Activated effector memory CD4-positive, alpha-beta T cell treated with anti-CD3 and anti-CD28 coated beads, Interleukin-2, amount 50 U/mL, for 16 hours (primary cell): Measurements from ENCODE around the gene DAD1.
"Not testable (repeated sequence)": the region's sequence is repeated elsewhere in the genome, so short reads cannot be mapped to it uniquely, and the experiment has no call there.

Experiments used
- DNase-seq: peaks from one replicate; pipeline ENCODE4 v3.0.0-alpha.2; 2020

DAD1 gene

DNA sequence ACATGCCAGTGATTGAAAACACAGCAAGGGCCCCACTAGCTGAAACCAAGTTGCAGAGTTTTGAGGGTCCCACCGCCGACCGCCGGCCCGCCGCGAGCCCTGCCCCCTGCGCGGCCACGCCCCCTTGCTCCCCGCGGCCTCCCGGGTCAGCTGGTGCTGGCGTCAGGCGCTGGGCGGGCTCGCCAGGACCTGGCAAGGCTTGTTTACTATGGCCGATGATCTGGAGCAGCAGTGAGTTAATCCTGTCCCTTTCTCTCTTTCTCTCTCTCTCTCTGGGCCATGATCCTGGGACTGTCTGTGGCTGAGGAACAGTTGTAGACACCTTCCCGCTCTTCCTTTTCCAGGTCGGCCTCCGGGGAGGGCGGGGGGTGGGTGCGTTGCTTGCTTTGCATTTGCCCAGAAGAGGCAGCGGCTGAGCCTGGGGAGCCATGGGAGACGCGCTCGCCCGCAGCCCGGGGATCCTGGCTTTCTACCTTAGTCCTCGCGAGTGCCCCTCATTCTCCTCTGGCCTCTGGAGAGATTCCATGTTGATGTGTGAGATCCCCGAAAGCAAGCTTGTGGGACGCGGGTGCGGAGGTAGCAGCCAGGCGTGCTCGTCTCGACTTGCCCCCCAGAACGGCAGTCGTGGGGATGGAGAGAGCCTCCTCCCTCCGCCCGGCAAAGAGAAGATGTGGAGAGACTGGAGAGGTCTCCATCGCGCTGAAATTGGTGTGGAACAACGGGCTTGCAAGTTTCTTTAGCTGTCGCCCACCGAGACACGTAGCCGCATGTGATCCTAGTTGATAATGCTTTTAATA lies 9.3 kb upstream of the DAD1 start, which contains the start of gene ABHD4:
Gene ABHD4, plus strand, starts transcription at position 202 of the 797 bp plus-strand sequence. Its CDS starts 7 bp downstream, at position 209.
- peak; percentile 86 for DNase-seq

DNA sequence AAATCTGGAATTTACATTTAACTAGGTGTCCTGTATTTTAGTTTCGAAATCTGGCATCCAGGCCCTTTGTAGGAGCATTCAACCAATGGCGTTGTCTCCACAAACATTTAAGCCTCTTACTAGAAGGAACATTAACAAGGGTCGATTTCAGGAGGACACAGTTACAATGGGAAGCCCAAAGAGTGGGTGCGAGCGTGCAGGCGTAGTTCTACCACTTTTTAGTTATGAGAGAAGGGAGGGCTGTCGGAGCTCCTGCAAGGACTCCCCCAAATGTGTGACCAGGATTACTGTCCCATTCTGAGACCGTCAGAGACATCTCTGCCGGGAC lies 8.7 kb upstream of the DAD1 start:
- no peak for DNase-seq

DNA sequence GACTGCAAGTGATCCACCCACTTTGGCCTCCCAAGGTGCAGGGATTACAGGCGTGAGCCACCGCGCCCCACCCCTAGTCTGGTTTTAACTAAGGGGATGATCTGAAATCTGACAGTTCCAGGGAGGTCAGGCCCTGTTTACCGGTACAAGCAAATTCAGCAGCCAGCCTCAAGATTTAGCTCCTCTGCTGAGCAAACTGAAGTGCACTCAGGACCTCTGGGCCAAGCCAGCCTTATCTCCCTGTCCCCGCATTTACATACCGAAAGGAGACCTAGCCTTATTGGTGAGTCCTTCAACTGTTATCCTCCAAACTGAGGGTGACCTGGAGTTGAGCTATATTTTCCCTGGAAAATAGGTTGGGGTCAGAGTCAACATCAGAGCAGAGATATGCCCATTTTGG lies 8.2 kb upstream of the DAD1 start:
- no peak for DNase-seq

DNA sequence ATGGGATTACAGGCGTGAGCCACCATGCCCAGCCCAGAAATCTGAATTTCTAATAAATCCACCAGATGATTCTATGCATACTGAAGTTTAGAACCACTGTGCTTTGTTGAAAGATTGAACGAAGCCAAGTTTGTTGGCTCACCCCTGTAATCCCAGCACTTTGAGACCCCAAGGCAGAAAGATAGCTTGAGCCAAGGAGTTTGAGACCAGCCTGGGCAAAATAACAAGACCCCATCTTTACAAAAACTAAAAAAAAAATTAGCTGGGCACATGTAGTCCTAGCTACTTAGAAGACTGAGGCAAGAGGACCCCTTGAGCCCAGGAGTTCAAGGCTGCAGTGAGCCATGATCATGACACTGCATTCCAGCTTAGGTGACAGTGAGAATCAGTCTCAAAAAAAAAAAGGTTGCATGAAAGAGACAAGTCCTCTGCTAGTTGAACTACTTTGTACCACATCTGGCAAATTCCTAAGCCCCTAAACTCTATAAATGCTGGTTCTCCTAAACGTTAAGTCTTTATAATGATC lies 7.4 kb upstream of the DAD1 start:
- no peak for DNase-seq

DNA sequence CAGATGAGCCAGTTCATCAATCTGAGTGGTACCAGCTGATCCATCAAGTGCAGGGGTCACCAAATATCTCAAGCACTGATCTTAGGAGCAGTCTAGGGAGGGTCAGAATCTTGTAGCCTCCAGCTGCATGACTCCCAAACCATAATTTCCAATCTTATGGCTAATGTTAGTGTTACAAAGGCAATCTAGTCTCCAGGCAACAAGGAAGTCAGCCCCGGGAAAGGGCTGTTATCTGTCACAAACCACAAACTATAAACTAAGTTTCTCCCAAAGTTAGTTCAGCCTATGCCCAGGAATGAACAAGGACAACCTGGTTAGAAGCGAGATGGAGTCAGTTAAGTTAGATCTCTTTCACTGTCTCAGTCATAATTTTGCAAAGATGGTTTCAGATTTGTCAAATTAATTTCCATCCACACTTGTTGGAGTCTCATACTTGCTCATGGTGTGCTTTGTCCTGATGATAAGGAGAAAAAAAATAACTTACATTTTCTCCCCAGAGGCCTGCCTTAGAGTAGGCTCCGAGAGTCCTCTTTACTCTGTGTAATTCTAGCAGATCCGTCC lies 5.2 kb upstream of the DAD1 start:
- DNase-seq, result no peak

DNA sequence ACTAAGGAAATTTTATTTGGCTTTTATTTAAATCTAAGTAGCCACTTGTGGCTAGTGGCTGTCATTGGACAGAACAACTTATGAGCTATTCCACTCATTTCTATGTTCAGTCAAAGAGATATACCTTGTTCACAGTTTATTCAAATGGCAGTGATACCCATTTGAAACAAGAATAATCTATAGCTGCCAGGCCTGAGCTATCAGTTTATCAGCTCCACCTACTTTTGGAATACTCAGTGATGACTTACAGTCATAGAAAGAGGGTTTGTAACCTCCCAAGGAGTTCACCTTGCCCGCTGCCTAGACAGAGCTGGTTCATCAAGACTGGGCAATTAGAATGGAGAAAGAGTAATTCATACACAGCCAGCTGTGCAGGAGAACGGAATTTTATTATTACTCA lies 4.6 kb upstream of the DAD1 start:
- DNase-seq, result no peak

DNA sequence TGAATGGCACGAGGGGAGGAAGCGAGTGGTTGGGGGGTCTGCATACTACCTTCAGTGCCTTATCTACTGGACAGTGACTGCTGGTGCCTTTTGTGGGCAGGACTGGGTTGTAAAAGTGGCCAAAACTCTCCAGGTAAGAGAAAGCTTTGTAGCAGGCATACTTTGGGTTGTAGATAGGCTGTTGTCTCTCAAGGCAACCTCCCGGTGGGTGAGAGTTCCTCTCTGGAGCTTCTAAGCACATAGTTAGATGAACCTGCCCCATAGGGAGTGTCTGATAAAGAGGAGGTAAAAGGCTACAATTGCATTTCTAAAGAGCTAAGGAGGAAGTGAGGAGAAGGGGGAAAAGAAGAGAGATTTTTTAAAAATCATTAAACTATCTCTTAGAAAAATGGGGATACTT lies 4.2 kb upstream of the DAD1 start:
- DNase-seq, result no peak

DNA sequence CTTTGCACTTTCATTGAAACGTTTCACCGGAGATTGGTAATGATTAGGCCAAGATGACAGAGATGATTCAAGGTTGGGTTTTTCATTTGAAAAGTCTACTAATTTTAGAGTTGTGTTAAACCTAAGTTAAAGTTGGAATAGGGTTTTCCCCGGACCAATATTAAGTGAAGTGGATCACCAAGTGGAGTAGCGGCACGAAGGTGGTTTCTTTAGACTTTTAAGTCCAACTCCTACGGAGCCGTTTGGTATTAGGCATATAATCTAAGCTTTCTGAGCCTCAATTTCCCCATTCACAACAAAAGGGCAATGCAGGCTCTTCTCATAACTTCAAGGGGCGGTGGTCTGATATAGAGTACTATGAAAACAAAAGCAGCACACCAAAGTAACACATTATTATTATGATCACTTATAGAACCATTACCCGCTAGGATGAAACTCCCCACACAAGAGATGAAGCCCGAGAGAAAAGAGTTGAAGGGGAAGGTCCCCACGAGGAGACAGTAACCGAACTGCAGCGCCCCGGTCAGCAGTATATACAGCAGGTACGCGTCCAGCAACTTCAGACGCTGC lies 413 bp downstream of the DAD1 start:
- no peak for DNase-seq

DNA sequence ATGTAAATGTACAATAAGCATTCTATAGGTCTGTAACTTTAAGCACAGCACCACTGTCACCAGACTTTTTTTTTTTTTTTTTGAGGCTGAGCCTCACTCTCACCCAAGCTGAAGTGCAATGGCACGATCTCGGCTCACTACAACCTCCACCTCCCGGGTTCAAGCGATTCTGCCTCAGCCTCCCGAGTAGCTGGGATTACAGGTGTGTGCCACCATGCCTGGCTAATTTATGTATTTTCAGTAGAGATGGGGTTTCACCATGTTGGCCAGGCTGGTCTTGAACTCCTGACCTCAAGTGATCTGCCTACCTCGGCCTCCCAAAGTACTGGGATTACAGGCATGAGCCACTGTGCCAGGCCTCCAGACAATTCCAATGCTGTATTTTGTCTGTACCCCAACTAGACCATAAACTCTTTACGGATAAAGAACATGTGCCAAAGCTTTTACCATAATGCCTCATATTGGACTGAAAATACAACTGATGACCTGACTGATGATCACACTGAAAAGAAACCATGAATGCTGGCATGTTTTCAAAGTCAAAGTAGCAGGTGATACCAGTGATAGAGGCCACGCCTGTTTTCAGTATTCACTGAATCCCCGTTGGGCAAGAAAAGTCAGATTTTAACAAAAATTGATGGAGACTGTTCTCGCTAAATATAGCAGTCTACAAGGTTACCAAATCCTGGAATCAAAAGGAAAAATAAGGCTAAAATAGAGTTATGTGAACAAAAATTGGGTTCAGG lies 1.2 kb downstream of the DAD1 start:
- DNase-seq, result not testable (repeated sequence)

DNA sequence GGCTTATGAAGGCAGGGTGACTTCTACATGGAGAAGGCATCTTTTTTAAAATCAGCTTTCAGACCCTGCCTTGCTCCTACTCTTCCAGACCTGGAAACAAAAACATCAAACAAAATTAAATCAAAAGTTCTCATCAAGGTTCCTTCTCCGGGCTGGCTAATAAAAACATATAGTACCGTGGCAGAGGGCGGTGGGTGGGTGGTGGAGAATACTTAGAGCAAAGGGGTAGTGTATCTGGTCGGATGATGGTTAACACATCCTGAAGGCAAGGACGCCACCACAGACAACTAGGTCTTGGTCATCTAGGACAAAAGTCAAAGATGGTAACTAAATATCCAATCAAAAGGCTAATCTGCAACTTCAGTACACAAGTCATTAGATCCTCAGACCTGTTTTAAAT lies 1.8 kb downstream of the DAD1 start:
- no peak for DNase-seq

DNA sequence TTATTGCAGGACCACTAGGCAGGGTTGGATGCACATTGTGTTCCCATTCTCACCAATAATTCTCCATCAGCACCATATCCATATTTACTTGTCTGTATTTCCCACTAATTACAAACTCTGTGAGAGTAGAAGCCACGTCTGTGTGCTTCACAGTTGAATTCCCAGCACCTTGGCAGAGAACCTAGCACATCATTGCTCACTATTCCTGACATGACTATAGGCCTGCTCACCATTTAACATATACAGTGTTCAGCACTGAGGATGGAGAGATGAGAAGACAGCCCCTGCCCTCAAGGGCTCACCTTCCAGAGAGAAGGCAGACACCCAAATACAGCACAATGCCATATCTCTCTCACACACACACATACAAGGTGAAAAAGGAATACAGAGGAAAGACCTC lies 5.0 kb downstream of the DAD1 start:
- DNase-seq, result no peak

DNA sequence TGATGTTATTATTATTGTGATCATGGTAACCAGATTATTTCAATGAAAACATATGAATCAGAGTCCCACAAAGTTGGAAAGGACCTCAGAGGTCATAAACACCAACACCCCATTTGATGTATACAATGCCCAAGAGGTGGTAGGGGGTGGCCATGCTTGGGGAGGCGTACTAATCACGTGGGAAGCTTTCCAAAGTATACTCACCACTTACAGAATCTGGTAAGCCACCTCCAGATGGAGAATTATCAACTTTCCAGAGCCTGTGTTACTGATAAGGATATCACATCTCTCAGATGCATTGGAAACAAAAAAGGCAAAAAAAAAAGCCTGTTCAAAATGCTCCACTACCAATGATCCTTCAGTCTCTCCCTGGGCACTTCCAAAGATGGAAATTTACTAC lies 8.4 kb downstream of the DAD1 start:
- no peak for DNase-seq

DNA sequence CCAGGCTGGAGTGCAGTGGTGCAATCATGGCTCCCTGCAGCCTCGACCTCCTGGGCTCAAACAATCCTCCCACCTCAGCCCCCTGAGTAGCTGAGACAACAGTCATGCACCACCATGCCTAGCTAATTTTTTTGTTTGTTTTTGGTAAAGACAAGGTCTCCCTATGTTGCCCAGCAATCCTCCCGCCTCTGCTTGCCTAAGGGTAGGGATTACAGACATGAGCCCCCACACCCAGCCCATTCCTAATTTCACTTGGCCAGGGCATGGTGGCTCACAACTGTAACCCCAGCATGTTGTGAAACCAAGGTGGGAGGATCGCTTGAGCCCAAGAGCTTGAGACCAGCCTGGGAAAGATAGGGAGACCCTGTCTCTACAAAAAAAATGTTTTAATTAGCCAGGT lies 9.1 kb downstream of the DAD1 start:
- DNase-seq, result no peak

DNA sequence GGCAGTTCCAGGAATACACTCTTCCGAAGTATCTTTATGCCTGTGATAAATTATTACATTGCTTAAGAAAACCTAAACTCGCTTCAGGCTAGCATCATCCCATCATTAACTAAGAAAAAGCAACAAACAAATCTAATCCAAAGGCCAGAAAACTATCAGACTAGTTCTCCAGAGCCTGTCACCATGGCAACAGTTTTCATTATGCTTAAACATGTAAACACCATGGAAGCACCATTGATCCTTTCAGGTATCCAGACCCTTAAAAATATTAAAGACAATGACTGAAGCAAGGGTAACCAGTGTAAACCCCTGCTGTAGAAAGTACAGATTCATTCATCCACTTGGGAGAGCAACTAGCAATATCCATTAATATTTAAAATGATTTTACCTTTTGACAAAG lies 9.8 kb downstream of the DAD1 start:
- DNase-seq, result no peak

DNA sequence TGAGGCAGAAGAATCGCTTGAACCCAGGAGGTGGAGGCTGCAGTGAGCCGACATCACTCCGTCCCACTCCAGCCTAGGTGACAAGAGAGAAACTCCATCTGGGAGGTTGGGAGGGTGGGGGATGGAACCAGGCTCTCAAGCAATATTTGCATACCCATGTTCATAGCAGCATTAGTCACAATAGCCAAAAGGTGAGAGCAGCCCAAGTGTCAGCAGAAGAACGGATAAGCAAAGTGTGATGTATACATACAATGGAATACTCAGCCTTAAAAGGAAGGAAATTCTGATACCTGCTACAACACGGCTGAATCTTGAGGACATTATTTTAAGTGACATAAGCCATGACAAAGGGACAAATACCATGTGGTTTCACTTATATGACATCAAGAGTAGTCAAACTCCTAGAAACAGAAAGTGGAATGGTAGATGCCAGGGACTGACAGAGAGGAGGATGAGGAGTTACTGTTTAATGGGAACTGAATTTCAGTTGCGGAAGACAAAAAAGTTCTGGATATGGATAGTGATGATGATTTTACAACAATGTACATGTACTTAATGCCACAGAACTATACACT lies 11.6 kb downstream of the DAD1 start:
- DNase-seq, result no peak

DNA sequence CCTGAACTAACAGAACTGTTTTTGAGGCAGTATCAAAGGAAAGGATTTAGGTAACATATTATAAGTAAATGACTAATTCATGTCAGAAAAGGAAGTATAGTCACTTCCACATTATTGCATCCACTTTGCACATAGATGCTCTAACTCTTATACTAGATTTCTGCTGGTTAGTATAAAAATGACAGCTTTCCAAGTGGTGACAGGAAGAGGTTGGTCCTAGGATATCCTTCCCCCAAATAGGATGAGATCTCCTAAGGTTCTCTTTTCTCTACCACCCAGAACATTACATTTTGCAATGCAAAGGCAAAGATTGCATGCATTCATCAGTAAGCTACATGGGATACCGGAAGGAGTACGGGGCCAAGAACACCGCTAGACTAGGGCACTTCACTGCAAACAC lies 15.2 kb downstream of the DAD1 start:
- no peak for DNase-seq

DNA sequence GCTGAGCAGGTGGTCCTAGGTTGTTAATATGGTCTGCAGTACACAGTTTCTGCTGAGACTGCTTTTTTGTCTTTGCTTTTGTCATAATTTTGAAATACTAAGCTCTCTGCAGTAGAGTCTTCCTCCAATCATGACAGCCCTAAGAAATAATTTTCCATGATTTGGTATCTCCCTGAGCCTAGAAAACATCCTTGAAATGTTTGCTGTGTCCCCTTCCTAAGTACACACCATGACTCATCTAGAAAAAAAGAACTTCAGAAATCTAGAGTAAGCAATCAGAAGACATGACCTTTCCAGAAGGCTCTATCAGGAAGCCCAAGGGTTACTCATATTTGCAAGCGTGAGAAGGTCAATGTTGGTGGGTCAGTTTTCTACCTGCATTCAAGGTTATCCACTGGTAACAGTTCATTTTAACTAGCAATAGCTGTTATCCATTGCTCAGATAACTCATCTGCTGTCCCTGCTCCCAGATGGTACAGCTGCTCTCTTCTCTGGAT lies 16.4 kb downstream of the DAD1 start:
- no peak for DNase-seq

DNA sequence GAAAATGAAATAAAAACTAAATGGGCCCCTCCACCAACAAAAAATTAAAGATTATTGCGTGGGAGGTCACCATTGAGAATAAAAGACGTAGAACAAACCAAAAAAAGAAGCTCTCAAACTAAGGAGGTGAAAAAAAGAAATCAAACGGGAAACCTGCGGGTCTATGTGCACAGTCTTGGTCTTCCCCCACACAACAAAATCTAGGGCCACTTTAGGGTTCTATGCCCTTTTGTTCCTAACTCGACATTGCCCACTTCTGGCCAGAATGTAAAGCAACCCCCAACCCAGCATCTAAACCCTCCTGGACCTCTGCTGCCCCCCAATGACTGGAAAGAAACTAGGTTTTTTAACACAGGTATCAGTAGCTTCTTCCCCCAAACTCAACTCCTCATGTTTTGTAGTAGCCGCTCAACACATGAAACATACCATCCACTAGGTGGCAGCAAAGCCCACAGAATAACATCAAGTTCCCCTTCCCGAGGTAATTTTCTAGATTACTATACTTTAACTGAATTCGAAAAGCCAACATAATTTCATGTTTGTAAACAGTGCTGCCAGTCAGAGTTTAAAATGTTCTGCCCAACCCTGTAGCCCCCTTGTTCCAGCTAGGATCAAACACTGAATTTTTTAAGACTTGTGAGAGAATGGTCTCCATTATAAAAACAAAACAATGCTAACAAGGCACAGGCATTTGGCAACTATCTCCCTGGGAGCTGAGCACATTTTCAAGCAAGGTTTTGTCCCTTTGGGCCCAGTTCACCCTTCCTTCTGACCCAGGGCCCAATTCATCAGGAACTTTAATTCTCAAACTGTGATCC lies 18.7 kb downstream of the DAD1 start:
- peak; percentile 90 for DNase-seq

DNA sequence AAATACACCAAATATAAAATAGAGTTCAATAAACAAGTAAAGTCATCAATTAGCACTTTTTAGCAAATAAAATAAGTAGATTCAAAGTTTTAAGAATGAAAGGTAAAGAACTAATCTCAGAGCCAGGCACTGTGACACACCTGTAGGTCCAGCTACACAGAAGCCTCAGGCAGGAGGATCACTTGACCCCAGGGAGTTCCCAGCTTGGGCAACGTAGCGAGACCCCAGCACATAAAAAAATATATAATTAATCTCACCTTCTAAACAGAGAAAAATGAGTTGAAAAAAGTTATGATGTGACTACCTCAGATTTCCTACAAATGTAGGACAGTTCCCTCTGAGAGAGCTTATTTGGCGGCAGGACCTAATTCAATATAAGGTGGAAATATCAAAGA lies 19.3 kb downstream of the DAD1 start:
- peak; percentile 64 for DNase-seq

DNA sequence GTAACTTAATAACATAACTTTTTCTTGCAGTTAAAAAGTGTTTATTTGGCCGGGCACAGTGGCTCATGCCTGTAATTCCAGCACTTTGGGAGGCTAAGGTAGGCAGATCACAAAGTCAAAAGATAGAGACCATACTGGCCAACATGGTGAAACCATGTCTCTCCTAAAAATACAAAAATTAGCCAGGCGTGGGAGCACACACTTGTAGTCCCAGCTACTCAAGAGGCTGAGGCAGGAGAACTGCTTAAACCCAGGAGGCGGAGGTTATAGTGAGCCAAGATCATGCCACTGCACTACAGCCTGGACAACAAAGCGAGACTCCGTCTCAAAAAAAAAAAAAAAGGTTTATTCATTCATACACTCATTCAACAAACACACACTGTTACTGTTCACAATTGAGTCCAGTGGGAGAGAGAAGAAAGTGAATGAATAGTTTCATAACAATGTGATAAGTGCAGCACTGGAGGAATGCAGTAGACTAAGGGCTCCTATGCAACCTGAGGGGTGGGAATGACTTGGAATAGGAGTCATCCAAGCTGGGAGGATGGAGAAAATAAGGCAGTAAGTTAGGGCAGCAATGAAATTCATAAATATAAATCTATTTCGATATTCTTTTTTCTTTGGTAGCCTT lies 19.8 kb downstream of the DAD1 start:
- peak; percentile 60 for DNase-seq

DNA sequence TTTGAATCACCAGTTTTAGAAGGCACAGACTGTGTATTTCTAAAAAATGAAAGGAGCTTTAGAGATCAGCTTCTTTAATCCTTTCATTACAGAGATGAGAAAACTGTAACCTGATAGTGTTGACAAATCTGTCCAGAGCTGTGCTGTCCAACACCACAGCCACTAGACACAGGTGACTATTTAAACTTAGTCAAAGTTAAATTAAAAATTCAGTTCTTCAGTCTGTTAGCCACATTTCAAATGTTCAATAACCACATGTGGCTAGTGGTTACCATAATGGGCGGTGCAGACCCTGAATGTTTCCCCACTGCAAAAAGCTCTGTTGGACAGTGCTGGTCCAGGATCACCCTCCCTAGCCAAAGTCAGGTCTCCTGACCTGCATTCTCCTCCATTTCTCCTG lies 21.6 kb downstream of the DAD1 start:
- no peak for DNase-seq

DNA sequence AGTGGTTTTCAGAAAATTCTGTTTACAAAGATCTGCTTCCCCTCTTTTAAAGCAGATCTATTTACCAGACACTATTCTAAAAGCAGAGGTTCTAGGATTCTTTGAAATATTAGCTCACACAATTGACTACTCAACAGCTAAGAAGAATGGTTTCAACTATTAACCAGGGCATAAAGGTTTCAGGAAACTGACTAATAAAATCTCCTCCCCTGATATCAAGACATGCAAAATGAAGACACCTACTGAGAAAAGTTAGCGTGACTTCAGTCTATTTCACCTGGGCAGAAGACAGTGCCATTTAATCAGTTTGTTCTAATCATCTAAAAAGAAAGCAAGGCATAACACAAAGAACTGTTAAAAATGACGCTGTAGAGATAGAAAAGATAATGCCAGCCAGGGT lies 22.2 kb downstream of the DAD1 start:
- DNase-seq, result no peak
